Stimulated activated CD8-positive, alpha-beta memory T cell treated with anti-CD3 and anti-CD28 coated beads, Interleukin-4, amount 100 ng/mL, for 24 hours (primary cell): Measurements from ENCODE around the gene SMYD3.
"Not testable (repeated sequence)": the region's sequence is repeated elsewhere in the genome, so short reads cannot be mapped to it uniquely, and the experiment has no call there.

ENCODE experiments used
- DNase-seq: peaks from one replicate; pipeline ENCODE4 v3.0.0-alpha.2; 2020; ENCODE audit warnings: low read depth

SMYD3 gene

DNA sequence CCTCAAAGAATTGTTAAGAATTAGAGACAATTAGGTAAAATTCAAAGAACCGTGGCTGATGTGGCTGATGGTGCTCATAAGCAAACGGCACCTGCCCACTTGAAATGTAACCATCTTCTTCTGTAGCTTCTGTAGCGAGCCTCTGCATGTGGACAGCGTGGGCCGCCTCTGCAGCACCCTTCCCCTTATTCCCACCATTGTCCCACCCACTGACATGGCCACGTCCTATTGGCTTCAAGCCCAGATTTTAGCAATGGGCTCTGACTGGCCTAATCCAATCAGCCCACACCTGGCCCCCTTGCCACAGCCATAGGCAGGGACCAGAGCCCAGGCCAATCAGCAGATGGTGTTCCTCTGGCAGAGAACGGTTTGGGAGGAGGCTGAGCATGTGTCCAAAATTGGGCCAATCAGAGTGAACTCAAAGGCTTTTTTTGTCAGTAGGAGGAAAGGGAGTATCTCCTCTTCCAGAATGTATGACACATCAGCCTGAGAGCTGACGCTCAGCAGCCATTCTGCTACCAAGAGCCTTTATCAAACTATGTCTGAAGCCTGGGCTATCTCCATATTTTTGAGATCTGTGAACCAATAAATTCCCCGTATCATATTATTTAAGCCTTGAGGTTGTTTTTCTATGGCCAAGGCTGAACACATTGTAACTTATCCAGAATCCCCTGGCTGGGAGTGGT is 518.5 kb downstream of the SMYD3 start:
- DNase-seq: no peak

DNA sequence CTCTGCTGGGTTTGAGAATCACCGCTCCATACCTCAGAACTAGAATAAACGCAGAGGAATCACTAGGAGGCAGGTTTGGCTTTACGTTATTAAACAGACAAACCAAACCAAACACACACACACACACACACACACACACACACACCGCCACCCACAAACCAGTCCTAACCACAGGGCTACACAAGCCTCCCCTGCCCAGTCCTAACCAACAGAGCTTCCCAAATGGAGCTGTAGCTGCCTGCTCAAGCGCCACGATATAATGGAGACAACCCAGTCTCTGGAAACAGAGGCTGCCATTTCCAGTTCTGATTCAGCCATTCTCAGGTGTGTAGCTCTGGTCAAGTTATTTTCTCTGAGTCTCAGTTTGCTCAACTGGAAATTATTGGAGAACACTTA is 519.1 kb downstream of the SMYD3 start:
- DNase-seq: no peak

DNA sequence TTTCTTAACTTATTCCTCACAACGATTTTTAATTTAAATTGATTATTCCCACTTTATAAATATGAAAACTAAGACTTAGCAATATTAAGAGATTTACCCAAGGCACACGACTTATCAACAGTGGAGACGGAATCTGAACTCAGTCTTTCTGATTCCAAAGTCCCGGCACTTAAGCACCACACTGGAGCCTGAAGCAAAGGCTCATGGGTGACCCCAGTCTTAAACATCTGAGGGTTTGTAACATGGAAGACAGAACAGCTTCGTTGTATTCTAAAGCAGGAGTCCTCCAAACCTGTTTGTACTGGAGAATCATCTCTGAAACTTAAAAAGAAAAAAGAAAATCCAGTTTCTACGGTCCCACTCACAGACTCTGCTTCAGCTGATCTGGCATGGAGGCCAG is 519.5 kb downstream of the SMYD3 start:
- no peak for DNase-seq

DNA sequence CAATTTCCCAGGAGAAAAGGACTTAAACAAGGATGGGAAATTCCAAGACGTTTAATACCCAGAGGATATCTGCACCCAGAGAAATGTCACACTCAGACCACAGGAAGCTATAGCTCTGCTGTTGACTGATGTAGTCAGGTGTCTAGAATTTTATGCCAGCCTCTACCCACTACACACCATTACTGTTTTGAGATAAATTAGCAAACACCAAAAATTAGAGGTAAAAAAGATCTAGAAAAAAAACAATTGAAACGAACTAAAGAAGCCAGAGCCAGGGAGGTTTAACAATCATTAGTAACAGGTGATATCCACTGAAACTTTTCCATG is 519.9 kb downstream of the SMYD3 start:
- no peak for DNase-seq

DNA sequence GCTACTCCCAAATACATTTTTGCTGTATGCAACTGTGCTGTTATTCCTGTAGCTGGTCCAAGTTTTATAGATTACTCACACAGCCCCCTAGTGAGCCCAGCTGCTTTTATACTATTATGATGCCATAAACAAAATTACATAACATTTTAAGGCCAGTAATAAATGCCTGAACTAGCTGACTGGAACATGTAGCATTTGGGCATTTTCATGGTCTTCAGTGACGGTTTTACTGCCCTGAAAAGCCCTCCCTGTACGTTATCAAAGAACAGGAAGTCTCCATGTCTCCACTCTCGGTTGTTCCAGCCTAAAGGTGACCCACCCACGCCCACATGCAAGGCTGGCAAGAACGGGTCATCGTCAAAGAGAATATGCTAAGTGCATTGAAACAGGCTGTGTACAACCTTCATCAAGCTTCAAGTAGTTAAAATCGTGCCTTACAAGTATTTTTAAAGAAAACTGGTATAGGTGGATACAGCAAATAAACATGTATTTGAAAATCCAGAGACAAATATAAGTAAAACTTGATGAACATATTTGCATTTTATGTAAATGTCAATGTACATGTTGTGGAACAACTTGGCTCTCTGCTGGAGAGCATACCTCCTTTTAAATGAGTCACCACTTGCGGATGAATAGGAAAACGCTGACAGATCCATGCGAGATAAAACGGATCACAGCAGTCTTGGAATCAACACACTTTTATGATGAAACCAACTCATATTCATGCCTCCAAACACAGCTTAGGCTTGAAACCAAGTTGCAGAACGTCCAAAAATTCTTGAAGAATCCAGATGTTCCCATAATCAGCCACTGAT is 520.5 kb downstream of the SMYD3 start:
- DNase-seq: no peak

DNA sequence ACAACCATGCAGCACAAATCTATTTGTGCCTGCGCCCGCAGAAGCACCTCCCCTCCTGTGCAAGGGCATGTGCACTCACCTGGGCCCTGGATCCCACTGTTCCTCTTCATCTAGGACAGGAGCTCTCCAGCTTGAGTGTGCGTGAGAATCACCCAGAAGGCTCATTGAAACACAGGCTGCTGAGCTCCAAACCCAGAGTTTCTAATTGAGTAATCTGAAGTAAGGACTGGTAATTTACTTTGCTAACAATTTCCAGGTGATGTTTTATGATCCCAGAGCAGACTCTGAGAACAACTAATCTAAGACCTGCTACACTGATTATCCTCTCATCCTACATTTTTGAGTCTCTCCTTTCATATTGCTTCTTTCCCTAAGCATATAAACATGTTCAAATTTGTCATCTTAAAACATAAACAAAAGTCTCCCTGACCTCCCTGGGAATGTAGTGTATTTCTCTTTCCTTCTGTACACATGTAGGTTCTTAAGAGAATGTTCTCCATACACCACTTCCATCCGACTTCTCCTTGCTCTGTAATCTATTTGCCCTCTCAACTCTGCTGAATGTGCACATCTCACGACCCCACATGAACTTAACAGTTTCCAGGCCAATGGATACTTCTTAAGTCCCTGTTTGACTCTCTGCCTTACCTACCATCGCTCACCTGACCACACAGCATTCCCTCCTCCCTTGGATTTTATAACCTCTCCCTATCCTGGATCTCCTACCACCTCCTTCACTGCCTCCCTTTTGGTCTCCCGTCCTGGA is 522.5 kb downstream of the SMYD3 start:
- DNase-seq: no peak

DNA sequence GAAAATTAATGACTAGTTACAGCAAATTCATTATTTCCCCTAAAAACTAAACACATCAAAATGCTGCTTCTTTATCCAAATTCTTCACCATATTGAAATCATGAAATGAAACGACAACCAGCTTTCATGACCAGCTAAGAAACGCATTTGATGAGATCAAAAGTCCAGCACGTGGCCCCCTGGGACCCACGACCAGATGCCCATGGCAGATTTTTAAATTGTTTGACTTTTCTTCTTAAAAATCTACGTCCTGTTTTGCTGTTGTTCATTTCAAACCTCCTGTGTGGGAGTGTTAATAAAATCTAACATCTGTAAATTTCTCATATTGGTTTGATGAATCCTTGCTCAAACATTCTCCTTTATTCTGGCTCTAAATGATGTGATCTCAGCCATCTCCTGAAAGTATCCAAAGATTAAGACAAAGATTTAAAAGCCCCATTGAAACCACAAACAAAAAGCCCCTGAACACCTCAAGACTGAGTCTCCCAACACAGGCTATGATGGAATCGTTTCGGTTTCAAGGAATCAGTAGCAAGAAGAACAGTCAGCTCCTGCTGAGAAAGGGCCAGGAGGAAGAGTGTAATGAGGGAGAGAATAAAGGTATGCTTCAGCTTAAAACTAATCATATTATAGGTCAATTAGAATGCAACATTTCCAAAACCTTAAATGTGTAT is 523.6 kb downstream of the SMYD3 start:
- no peak for DNase-seq

DNA sequence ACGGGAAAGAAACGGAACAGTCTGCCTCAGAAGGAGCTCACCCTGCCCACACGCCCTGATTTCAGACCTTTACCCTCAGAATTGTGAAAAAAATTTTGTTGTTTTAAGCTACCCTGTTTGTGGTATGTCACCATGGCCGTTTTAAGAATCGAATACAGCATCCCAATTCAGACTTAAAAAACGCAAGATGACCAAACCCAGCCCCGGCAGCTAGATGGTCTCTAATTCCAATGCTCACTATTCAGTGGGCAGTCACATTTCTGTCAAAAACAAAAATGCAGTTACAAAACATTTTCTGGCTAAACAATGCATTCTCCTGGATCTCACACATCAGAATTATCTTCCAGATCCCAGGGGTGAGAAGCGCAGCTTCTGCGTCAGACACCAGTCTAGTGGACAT is 527.5 kb downstream of the SMYD3 start:
- no peak for DNase-seq

DNA sequence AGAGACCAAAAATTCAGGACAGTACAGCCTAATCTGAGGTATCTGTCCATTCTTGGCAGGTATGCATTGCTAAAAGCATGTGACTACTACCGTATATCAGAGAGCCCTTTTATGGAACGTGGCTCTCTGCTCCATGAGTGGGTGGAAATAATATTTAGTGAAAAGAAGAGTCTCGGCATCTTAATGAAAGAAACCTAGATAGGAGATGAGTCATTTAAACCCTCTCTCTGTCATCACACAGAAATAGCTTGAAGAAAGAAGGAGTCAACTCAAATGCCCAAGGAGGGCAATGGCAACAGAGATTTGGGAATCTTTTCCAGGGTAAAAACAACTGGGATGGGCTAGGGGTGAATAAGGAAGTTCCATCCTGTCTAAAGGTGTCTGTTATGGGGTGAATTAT is 528.2 kb downstream of the SMYD3 start:
- no peak for DNase-seq

DNA sequence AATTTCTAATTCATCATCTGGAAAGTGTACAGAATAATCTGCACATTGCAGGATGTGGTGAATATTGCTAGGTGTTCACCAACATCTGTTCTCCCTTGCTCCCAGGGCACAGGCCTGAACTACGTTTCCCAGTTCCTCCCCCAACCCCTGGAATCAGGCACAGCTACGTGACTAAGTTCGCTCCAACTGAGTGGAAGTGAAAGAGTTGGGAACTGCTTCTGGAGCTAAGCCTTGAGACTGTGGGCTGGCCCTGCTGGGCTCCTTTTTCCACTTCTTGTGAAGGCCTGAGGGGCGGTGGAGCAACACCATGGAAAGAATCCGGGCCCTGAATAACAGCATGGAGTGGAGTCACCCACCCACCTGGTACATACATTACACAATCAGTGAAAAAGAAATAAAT is 534.6 kb downstream of the SMYD3 start:
- no peak for DNase-seq

DNA sequence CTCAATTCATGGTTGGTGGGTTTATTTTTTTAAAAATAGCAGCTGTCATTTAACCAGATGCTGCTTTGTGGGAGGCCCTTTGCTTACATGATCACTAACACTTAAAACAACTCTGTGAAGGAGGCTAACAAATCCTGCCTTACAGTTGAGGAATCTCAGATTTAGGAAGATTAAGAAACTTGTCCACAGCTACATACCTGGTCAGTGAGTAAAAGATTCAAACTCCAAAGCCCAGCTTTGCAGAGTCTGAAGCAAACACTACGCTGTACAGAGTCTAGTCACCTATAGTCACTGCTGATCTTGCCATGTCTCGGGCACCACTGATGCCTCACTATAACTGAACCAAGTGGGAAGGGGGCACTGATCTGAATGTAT is 535.4 kb downstream of the SMYD3 start:
- no peak for DNase-seq

DNA sequence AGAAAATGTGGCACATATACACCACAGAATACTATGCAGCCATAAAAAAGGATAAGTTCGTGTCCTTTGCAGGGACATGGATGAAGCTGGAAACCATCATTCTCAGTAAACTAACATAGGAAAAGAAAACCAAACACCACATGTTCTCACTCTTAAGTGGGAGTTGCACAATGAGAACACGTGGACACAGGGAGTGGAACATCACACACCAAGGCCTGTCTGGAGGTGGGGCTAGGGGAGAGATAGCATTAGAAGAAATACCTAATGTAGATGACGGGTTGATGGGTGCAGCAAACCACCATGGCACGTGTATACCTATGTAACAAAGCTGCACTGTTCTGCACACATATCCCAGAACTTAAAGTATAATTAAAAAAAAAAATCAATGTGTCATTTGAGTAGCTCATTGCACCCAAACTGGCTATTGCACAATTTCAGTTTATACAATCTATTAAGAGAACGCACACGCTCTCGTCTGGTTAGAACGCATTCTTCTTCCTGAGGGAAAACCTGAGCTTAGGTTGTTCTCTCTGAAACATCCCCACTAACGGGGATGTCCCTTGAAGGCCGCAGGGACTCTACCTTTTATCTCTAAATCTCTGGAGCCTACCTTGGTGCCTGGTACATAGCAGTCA is 535.9 kb downstream of the SMYD3 start:
- not testable (repeated sequence) for DNase-seq

DNA sequence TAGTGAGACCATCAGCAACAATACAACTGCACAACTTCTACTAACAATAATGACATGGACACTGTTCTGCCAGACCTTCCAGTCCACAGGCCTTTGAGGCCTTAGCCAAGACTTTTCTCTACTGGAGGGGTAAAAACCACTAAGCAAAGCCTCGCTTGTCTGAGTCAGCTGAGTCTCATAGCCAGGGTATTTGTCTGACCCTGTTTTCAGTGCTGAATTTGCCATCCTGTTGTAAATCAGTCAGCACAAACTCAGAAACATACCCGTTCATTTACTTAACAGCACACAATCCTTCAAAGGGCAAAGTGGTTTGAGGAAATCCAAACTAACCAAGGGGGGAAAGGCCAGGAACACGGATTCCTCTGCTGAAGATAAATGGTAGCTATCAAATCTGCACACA is 537.8 kb downstream of the SMYD3 start:
- DNase-seq: no peak

DNA sequence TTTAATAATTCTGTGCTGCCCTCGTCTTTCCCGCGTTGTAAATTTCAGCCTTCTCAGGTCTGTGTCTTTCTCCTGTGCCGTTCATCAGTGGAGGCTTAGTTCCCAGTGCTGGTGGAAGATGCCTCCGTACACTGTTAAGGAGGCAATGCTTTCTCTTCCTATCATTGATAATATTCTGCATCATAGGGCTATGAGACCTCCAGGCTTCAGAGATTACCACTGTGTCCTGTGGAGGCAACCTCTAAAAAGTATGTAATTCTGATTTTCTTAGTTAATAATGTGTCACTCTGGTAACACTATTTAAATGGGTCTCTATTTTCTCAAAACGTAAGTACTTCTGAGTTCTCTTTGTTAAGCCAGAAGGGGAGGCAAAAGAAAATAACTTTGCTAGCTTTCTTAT is 538.3 kb downstream of the SMYD3 start:
- no peak for DNase-seq

DNA sequence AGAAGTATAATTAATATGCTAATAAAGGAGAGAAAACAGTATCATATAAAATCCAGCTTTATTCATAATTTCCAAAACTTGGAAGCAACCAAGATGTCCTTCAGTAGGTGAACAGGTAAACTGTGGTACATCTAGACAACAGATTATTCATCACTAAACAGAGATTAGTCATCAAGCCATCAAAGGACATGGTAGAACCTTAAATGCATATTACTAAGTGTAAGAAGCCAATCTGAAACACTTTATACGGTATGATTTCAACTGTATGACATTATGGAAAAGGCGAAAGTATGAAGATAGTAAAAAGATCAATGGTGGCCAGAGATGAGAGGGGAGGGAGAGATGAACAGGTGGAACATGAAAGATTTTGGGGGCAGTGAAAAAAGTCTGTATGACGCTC is 541.7 kb downstream of the SMYD3 start:
- no peak for DNase-seq

DNA sequence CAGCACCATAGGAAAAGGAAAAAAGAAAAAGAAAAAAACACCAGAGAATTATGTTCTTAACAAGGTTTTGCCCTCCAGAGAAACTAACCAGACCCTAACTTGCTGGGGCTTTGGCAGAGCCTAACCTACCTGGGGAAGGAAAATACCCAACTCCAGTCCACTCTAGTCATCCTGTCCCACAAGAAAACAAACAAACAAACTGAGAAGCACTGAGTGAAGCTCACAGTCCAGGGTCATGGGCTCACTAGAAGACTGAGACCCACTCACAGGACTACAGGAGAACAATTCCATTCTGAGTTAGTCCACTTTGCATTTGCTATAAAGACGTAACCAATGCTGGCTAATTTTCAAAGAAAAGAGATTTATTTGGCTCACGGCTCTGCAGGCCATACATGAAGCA is 543.4 kb downstream of the SMYD3 start:
- DNase-seq: no peak

DNA sequence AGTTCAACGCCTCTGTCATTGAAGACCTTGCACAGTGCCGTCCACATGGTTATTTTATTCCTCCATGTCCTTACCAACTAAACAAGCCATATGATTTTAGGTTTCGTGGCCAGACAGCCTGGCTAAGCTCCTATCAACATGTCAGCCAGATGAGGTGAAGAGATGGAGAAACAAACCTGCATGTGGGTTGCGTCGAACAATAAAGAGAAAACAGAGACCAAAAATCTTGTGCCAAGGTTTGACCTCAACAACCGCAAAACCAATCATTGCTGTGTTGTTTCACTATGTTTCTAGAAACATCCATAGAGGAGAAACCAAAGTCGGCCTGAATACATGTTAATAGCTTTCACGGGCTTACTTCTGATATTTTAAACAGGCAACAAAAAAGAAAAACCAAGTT is 544.6 kb downstream of the SMYD3 start:
- DNase-seq: no peak

DNA sequence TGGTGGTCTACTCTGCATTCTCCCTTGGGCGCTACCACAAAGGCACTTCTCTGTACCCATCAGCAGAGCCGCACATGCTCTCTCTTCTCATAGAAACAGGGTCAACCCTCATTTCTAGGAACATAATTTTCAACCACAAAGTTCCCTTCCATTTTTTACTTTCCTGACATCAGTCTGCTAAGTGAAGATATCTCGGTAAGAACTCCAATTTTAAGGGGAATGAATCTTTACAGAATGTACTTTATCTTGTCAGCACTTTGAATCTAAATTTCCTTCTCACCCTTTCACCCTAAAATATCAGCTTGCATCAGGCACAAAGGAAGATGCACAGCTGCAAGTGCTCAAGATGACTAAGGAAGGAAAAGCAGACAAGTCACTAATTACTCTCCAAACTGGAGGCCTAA is 545.9 kb downstream of the SMYD3 start:
- no peak for DNase-seq

DNA sequence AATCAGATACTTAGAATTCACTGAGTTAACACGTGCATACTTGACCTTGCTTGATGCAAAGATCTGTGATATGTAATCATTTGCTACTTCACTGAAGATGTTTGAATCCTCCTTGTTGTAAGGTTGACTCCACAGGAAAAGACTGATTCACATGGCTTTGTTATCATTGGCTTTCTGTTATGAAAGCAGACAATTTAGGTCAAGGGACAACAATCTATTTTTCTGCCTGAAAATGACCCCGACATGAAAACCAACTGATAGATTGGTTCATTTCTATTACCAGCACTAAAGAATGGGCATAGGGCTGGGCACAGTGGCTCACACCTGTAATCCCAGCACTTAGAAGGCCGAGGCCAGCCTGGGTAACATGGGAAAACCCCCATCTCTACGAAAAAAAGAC is 546.9 kb downstream of the SMYD3 start:
- DNase-seq: no peak

DNA sequence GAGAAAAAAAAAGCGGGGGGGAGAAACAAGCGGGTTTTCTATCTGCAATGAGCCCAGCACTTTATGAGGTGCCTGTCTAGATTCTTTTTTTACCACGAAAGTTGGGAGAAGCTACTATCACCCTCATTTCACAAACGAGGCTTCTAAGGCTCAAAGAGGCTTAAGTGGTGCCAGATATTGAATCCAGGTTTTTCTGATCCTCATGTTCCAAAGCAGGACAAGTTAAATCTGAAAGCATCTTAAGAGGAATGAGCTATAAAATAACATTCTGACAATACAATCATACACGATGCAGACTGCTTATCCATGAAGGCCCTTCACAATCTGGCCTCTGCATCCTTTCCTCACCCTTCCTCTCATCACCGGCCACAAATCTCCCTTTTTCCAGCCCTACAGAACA is 549.1 kb downstream of the SMYD3 start:
- DNase-seq: no peak

DNA sequence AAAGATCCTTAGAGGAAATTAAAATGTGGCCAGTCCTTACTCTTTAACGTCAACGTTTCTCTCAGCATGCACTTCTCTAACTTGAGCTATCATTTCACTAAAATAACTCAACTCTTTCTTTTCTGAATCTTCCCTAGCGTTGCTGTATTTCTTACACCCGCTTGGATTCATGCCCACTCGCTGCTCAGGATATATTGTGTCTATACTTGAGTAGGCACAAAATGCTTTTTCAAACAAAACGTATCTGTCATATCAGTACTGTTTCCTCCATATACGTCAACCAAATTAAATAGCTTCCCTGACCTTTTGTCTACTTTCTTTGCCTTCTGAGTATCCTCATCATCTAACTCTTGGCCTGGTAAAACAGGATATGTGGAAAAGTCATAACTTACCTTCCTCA is 549.7 kb downstream of the SMYD3 start:
- DNase-seq: no peak

DNA sequence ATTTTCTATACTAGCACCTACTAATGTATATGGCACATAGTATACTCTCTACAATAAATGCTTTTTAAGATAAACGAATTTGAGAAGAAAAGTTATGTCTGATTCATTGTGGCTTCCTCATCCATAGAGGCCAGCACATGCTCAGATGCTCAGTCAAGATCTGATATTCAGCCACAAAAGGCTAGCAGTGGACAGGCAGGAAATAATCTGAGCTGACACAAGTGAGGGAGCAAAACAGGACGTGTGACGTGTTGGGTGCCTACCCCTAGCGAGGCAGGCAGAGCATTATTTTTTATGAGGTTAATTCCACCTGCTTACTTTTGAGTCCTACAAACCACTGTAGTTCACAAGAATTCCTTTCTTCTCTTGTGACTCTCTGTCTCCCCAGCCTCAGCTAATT is 550.9 kb downstream of the SMYD3 start:
- no peak for DNase-seq
